Fibroblast of villous mesenchyme (primary cell): ENCODE data around the gene LRRC7. TPM values are rescaled to one million over a fixed set of nuclear protein-coding genes. Genes with fewer than 3 reads are reported as not detected.

ENCODE experiments used
- DNase-seq: peaks from one replicate; pipeline ENCODE4 v3.0.0-alpha.2; 2010; ENCODE audit warnings: low read depth
- H3K4me3 ChIP-seq: 2 replicates; pipeline ENCODE4 v1.5.1; 2011; ENCODE audit warnings: low read depth, mild to moderate bottlenecking, low read length
- CTCF ChIP-seq: IDR thresholded peaks from 2 replicates; pipeline ENCODE4 v1.5.1; 2012; ENCODE audit warnings: low read depth, mild to moderate bottlenecking, low read length; ENCODE audit not compliant: insufficient read depth
- total RNA-seq: library from RNA; depleted of rRNA; stranded (reverse); fragments of >200 nt; gene quantifications from 2 replicates; pipeline ENCODE4 v1.2.3, GENCODE V29; 2012

The LRRC7 gene
- total RNA-seq, 1 donor, result 0.43 TPM

GRCh38 chr1:69776555-69776954 is 208.8 kb downstream of the LRRC7 start:
- no peak overlapping the region for H3K4me3 ChIP-seq
- TF ChIP-seq CTCF, result no peak
- DNase-seq, result no peak

- no peak for TF ChIP-seq CTCF
Measured at GRCh38 chr1:69777423-69777822, 209.7 kb downstream of the LRRC7 start.

DNA sequence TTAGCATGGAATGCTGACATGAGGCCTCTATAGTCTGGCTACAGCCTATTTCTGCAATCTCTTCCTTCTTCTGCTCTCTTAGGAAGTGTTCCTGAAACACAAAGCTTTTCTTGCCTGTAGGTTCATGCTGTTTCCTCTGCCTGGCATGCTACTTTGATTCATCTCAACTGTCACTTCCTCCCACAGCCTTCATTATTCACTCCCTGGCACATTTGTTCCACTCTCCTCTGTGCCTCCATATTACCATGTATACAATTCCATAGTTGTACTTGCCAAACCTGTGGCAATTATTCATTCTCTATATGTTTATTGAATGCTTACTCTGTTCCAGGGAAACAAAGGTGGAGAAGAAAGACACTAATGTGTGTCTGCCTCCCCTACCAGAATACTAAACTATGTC is 210.2 kb downstream of the LRRC7 start:
- H3K4me3 ChIP-seq, result no peak overlapping the region
- no peak for TF ChIP-seq CTCF
- no peak for DNase-seq

More at GRCh38 chr1:69777423-69777822, 209.7 kb downstream of the LRRC7 start:
- no peak for DNase-seq
- H3K4me3 ChIP-seq, result no peak overlapping the region

DNA sequence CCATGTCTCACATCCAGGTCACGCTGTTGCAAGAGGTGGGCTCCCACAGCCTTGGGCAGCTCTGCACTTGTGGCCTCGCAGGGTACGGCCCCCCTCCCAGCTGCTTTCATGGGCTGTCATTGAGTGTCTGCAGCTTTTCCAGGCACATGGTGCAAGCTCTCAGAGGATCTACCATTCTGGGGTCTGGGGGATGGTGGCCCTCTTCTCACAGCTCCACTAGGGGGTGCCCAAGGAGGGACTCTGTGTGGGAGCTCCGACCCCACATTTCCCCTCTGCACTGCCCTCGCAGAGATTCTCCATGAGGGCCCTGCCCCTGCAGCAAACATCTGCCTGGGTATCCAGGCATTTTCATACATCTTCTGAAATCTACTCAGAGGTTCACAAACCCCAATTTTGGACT is 219.4 kb downstream of the LRRC7 start:
- no peak overlapping the region for H3K4me3 ChIP-seq
- TF ChIP-seq CTCF, result no peak
- DNase-seq, result no peak

- DNase-seq, result no peak
- TF ChIP-seq CTCF, result no peak
- no peak overlapping the region for H3K4me3 ChIP-seq
Measured at GRCh38 chr1:69791311-69791710, 223.6 kb downstream of the LRRC7 start.

DNA sequence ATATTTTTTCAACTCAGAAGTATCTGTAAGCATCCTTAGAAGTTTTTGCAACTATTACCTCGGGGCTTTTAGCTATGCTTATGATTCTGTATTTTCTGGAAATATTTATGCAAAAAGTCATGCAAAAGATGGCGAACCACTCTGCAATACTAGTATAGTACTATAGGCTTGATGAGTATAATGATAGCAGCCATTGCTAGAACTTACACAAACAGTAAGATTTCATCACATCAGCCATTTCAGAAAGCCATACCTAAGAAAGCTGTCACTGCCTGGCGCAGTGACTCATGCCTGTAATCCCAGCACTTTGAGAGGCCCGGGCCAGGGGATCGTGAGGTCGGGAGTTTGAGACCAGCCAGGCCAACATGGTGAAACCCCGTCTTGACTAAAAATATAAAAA is 227.1 kb downstream of the LRRC7 start:
- DNase-seq, result no peak
- no peak for TF ChIP-seq CTCF
- H3K4me3 ChIP-seq, result no peak overlapping the region

DNA sequence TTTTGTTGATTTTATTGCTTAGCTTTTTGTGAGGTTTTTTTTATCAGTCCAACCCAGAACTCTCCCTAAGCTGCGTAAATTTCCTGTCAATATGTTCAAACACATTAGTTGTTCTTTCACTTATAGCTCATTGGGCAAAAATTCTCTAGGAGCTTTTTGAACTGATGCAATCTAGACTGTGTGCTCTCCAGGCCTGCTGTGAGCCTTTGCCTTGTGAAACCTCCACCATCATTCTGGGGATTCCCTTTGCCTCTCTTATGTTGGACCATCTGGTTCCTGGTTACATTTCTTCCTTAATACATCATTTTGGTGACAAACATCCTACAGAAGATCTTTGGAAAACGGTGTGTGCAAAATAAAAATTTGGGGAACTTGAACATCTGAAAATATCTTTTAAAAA is 247.2 kb downstream of the LRRC7 start:
- TF ChIP-seq CTCF, result no peak
- peak; percentile 54 for DNase-seq

More for the DNA sequence above, 247.2 kb downstream of the LRRC7 start:
- no peak overlapping the region for H3K4me3 ChIP-seq
